IMR-90 (cell line): ENCODE measurements around the gene PDZD2. TPM values are rescaled to one million over a fixed set of nuclear protein-coding genes. Genes with fewer than 3 reads are reported as not detected.

Experiments
- ATAC-seq: fragments of 200-7000 bp; cut with Tn5 transposase; 2 replicates; pipeline ENCODE4 v1.9.1; 2020; ENCODE audit warnings: low read depth, mild to moderate bottlenecking, moderate library complexity
- BruUV-seq: library from RNA; stranded (reverse); fragments of 400-500 nt; replicated peaks from 2 replicates; lab custom pipeline; 2021; lab: Mats Ljungman, UMichigan
- CTCF ChIA-PET: fragments of 300-600 bp; formaldehyde crosslinking; extraction: SDS; loops from one replicate; lab custom pipeline; 2021; ENCODE audit warnings: antibody characterized with exemption; lab: Yijun Ruan, JAX
- POLR2A ChIA-PET: fragments of 300-600 bp; sonication (Branson Sonifier 250); formaldehyde crosslinking; loops from one replicate; lab custom pipeline; 2022; ENCODE audit warnings: antibody characterized with exemption; ENCODE audit not compliant: unreplicated experiment; lab: Charles Lee
- DNase-seq: peaks from one replicate; pipeline ENCODE4 v3.0.0; 2013
- H2AFZ ChIP-seq: replicated peaks from 2 replicates; pipeline ENCODE3; 2013; ENCODE audit warnings: low read length, mild to moderate bottlenecking; ENCODE audit not compliant: poor library complexity
- H2AK5ac ChIP-seq: 2 replicates; pipeline ENCODE4 v1.6.1; 2013; ENCODE audit warnings: low read depth, low read length, inconsistent platforms
- H2AK9ac ChIP-seq: replicated peaks from 2 replicates; pipeline ENCODE3; 2013; ENCODE audit warnings: mild to moderate bottlenecking, low read depth, low read length, moderate library complexity; ENCODE audit not compliant: poor library complexity
- H2BK120ac ChIP-seq: 2 replicates; pipeline ENCODE4 v1.6.1; 2013; ENCODE audit warnings: low read depth, low read length, inconsistent platforms
- H2BK15ac ChIP-seq: 3 replicates; pipeline ENCODE4 v1.6.1; 2013; ENCODE audit warnings: low read depth, low read length, inconsistent platforms
- H2BK20ac ChIP-seq: 2 replicates; pipeline ENCODE4 v1.6.1; 2013; ENCODE audit warnings: low read depth, mild to moderate bottlenecking, inconsistent platforms, low read length, moderate library complexity
- H2BK5ac ChIP-seq: 2 replicates; pipeline ENCODE4 v1.6.1; 2013; ENCODE audit warnings: mild to moderate bottlenecking, low read depth, low read length, inconsistent platforms; ENCODE audit not compliant: poor library complexity, severe bottlenecking
- H3K14ac ChIP-seq: replicated peaks from 2 replicates; pipeline ENCODE4 v1.6.1; 2013; ENCODE audit warnings: low read depth, low read length, inconsistent platforms
- H3K18ac ChIP-seq: 2 replicates; pipeline ENCODE4 v1.6.1; 2013; ENCODE audit warnings: low read depth, low read length, control low read depth
- H3K23ac ChIP-seq: 2 replicates; pipeline ENCODE4 v1.6.1; 2013; ENCODE audit warnings: low read depth, low read length, inconsistent platforms
- H3K27ac ChIP-seq: 2 replicates; pipeline ENCODE4 v1.5.1; 2013; ENCODE audit warnings: mild to moderate bottlenecking, control low read depth, low read length; ENCODE audit not compliant: insufficient read depth
- H3K27me3 ChIP-seq: 2 replicates; pipeline ENCODE4 v1.6.1; 2013; ENCODE audit warnings: low read length; ENCODE audit not compliant: control insufficient read depth, insufficient read depth
- H3K36me3 ChIP-seq: 2 replicates; pipeline ENCODE4 v1.6.1; 2013; ENCODE audit warnings: low read length, mixed read lengths; ENCODE audit not compliant: control insufficient read depth, insufficient read depth
- H3K4ac ChIP-seq: 2 replicates; pipeline ENCODE4 v1.6.1; 2013; ENCODE audit warnings: low read depth, low read length, inconsistent platforms
- H3K4me1 ChIP-seq: 2 replicates; pipeline ENCODE4 v1.6.1; 2013; ENCODE audit warnings: low read length, mixed read lengths; ENCODE audit not compliant: control insufficient read depth, insufficient read depth
- H3K4me2 ChIP-seq: 2 replicates; pipeline ENCODE4 v1.6.1; 2013; ENCODE audit warnings: low read depth, mild to moderate bottlenecking, control low read depth, low read length, moderate library complexity
- H3K4me3 ChIP-seq: 2 replicates; pipeline ENCODE4 v1.5.1; 2013; ENCODE audit warnings: low read depth, mild to moderate bottlenecking, control low read depth, low read length, moderate library complexity; ENCODE audit not compliant: insufficient read depth
- H3K56ac ChIP-seq: 2 replicates; pipeline ENCODE4 v1.6.1; 2013; ENCODE audit warnings: low read length, inconsistent platforms; ENCODE audit not compliant: insufficient read depth; ENCODE audit errors: extremely low read depth
- H3K79me1 ChIP-seq, 2 experiments: 2 replicates each; pipeline ENCODE4 v1.6.1; 2013; ENCODE audit warnings: low read length in 2 of 2, inconsistent platforms in 1 of 2, low read depth in 1 of 2
- H3K9ac ChIP-seq: 2 replicates; pipeline ENCODE4 v1.6.1; 2013; ENCODE audit warnings: low read depth, low read length, control low read depth
- H3K9me1 ChIP-seq: 2 replicates; pipeline ENCODE4 v1.6.1; 2013; ENCODE audit warnings: low read length, inconsistent platforms; ENCODE audit not compliant: insufficient read depth
- H3K9me3 ChIP-seq: 2 replicates; pipeline ENCODE4 v1.6.1; 2013; ENCODE audit warnings: low read length; ENCODE audit not compliant: control insufficient read depth, insufficient read depth
- H4K20me1 ChIP-seq: 2 replicates; pipeline ENCODE4 v1.6.1; 2013; ENCODE audit warnings: low read length, inconsistent platforms; ENCODE audit not compliant: insufficient read depth
- H4K5ac ChIP-seq: 2 replicates; pipeline ENCODE4 v1.6.1; 2013; ENCODE audit warnings: mild to moderate bottlenecking, low read depth, low read length, control low read depth
- H4K8ac ChIP-seq, 2 experiments: 2 replicates each; pipeline ENCODE4 v1.6.1; 2013; ENCODE audit warnings: low read depth in 2 of 2, low read length in 2 of 2, control low read depth in 1 of 2, inconsistent platforms in 1 of 2
- H4K91ac ChIP-seq: 2 replicates; pipeline ENCODE4 v1.6.1; 2013; ENCODE audit warnings: low read depth, low read length, inconsistent platforms; ENCODE audit not compliant: insufficient read depth
- BHLHE40 ChIP-seq: fragments of 150-350 bp; IDR thresholded peaks from 2 replicates; pipeline ENCODE4 v1.6.1; 2016; ENCODE audit warnings: mild to moderate bottlenecking, low read depth, low read length
- CEBPB ChIP-seq: IDR thresholded peaks from 2 replicates; pipeline ENCODE4 v1.6.1; 2012; ENCODE audit warnings: low read depth, low read length, improper control_type of control experiment
- CHD1 ChIP-seq: IDR thresholded peaks from 2 replicates; pipeline ENCODE4 v1.6.1; 2012; ENCODE audit warnings: low read depth, low read length, improper control_type of control experiment
- FOS ChIP-seq: fragments of 150-350 bp; IDR thresholded peaks from 2 replicates; pipeline ENCODE4 v1.6.1; 2016; ENCODE audit warnings: low read depth, low read length
- MAFK ChIP-seq: IDR thresholded peaks from 2 replicates; pipeline ENCODE4 v1.6.1; 2012; ENCODE audit warnings: low read depth, low read length, improper control_type of control experiment
- MAZ ChIP-seq: IDR thresholded peaks from 2 replicates; pipeline ENCODE4 v1.6.1; 2012; ENCODE audit warnings: low read depth, mild to moderate bottlenecking, low read length, improper control_type of control experiment, moderate library complexity, borderline replicate concordance
- MXI1 ChIP-seq: IDR thresholded peaks from 2 replicates; pipeline ENCODE4 v1.6.1; 2012; ENCODE audit warnings: low read depth, mild to moderate bottlenecking, low read length, moderate library complexity, borderline replicate concordance
- NFE2L2 ChIP-seq: fragments of 150-350 bp; IDR thresholded peaks from 2 replicates; pipeline ENCODE4 v1.6.1; 2016; ENCODE audit warnings: low read depth, mild to moderate bottlenecking, low read length
- POLR2A ChIP-seq: IDR thresholded peaks from 2 replicates; pipeline ENCODE4 v1.6.1; 2012; ENCODE audit warnings: mild to moderate bottlenecking, low read depth, low read length
- RAD21 ChIP-seq: IDR thresholded peaks from 2 replicates; pipeline ENCODE4 v1.6.1; 2012; ENCODE audit warnings: low read length, improper control_type of control experiment
- RCOR1 ChIP-seq: IDR thresholded peaks from 2 replicates; pipeline ENCODE4 v1.6.1; 2012; ENCODE audit warnings: mild to moderate bottlenecking, low read length, improper control_type of control experiment; ENCODE audit not compliant: insufficient replicate concordance
- RFX5 ChIP-seq: IDR thresholded peaks from 2 replicates; pipeline ENCODE4 v1.8.0; 2012; ENCODE audit warnings: low read depth, mild to moderate bottlenecking, low read length, moderate library complexity
- SMC3 ChIP-seq: fragments of 150-350 bp; IDR thresholded peaks from 2 replicates; pipeline ENCODE4 v1.6.1; 2016; ENCODE audit warnings: low read depth, mild to moderate bottlenecking, antibody characterized with exemption, low read length, moderate library complexity
- WGBS, 2 experiments: methylation state at CpG; one replicate each; pipeline versions ENCODE4 v1.1.5 to v1.1.7; 2013; ENCODE audit warnings: missing lambda C conversion rate in 2 of 2; ENCODE audit not compliant: insufficient read length in 1 of 2; ENCODE audit errors: extremely low coverage in 2 of 2; 5-methylcytosine and 5-hydroxymethylcytosine counted together
- dilution Hi-C: fragments of 300-500 bp; cut with HindIII; formaldehyde crosslinking; loops from one replicate; pipeline ENCODE4 v1.14.3; 2018; ENCODE audit warnings: low sequenced_read_pairs; ENCODE audit not compliant: unreplicated experiment
- in situ Hi-C: fragments of 300-500 bp; cut with MboI; formaldehyde crosslinking; loops from 3 replicates; pipeline ENCODE4 v1.14.3; 2019; ENCODE audit warnings: low sequenced_read_pairs, inconsistent platforms, mixed read lengths
- intact Hi-C: fragments of 100-400 bp; cut with micrococcal nuclease; formaldehyde crosslinking; loops from 2 replicates; pipeline ENCODE4 v1.10.0; 2022
- polyA plus RNA-seq, 3 experiments: library from polyadenylated mRNA; depleted of rRNA; stranded (reverse); fragments of >200 nt; gene quantifications; 2 replicates each; pipeline ENCODE4 v1.2.3, GENCODE V29; 2012; ENCODE audit warnings: low replicate concordance in 1 of 3
- total RNA-seq: library from RNA; depleted of rRNA; stranded (reverse); fragments of >200 nt; gene quantifications from 2 replicates; pipeline ENCODE4 v1.2.3, GENCODE V29; 2012
- TF ChIP-seq, protein P1 (sequence below): conservative IDR thresholded peaks from 2 replicates; pipeline ENCODE4 v1.5.1; 2012; ENCODE audit warnings: mild to moderate bottlenecking, low read depth, low read length, improper control_type of control experiment
- TF ChIP-seq, protein P2 (sequence below): fragments of 150-350 bp; IDR thresholded peaks from 2 replicates; pipeline ENCODE4 v1.6.1; 2017; ENCODE audit warnings: mild to moderate bottlenecking, antibody characterized with exemption, low read length, low read depth
- TF ChIP-seq, protein P3 (sequence below): fragments of 150-350 bp; IDR thresholded peaks from 2 replicates; pipeline ENCODE4 v1.6.1; 2016; ENCODE audit warnings: low read depth, mild to moderate bottlenecking, low read length, moderate library complexity, borderline replicate concordance

PDZD2 gene
- total and polyA plus RNA-seq, 2 of the 4 experiments (the other 2 are of a cell fraction) = under 0.01 to 0.02 TPM

- Histone ChIP-seq H2BK20ac (no peak overlapping the region), H3K23ac (no peak overlapping the region), H2BK5ac (no peak overlapping the region), H3K9me3 (no peaks in the 10 kb centered on the region), H2AFZ (peak overlapping the region; percentile 94), H4K20me1 (no peaks in the 10 kb centered on the region), H3K4me1 (no peaks in the 10 kb centered on the region; the same call in 1 of the 2 replicates), H2BK15ac (no peak overlapping the region), H3K9me1 (0 out of 2 replicates have a peak, but pooled peaks cover 2% of the 10 kb centered on the region), H3K18ac (no peak overlapping the region), H4K5ac (no peak overlapping the region), H3K4me2 (peak overlapping the region; percentile 69), H3K36me3 (no peaks in the 10 kb centered on the region), H4K91ac (no peak overlapping the region), H3K4ac (no peak overlapping the region), H3K14ac (no peak overlapping the region), H3K4me3 (peak overlapping the region; percentile 57; the same call in 1 of the 2 replicates), H3K79me1 (no peaks in the 10 kb centered on the region), H2BK120ac (no peak overlapping the region), H3K27me3 (peaks cover 43% of the 10 kb centered on the region), H2AK9ac (no peak overlapping the region), H3K27ac (no peak overlapping the region), H4K8ac (no peak overlapping the region), H3K56ac (no peak overlapping the region), H3K9ac (no peak overlapping the region), H2AK5ac (no peak overlapping the region)
- no TSS peak for BruUV-seq
- intact Hi-C loops (no loop called here), dilution Hi-C loops (no loop called here), in situ Hi-C loops (no loop called here)
- ChIA-PET POLR2A (no interaction called here), CTCF (interaction anchor here (1.1 to 1.7 kb wide), 4 partner anchors 9 to 173 kb away, joined by 3 to 5 read pairs (median 4); no protein-coding TSS in a partner anchor)
- DNase-seq = no peak
- WGBS, 2 experiments = 30% methylated on average over 3 of the region's 9 CpGs; no CpG with 5 or more reads in 1 of the 2 experiments
- no peak for TF ChIP-seq NFE2L2
- TF ChIP-seq FOS = no peak
- no peak for TF ChIP-seq POLR2A
- no peak for TF ChIP-seq BHLHE40
- TF ChIP-seq MXI1 = no peak
- TF ChIP-seq, protein P1, sequence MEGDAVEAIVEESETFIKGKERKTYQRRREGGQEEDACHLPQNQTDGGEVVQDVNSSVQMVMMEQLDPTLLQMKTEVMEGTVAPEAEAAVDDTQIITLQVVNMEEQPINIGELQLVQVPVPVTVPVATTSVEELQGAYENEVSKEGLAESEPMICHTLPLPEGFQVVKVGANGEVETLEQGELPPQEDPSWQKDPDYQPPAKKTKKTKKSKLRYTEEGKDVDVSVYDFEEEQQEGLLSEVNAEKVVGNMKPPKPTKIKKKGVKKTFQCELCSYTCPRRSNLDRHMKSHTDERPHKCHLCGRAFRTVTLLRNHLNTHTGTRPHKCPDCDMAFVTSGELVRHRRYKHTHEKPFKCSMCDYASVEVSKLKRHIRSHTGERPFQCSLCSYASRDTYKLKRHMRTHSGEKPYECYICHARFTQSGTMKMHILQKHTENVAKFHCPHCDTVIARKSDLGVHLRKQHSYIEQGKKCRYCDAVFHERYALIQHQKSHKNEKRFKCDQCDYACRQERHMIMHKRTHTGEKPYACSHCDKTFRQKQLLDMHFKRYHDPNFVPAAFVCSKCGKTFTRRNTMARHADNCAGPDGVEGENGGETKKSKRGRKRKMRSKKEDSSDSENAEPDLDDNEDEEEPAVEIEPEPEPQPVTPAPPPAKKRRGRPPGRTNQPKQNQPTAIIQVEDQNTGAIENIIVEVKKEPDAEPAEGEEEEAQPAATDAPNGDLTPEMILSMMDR = no peak
- TF ChIP-seq, protein P2, sequence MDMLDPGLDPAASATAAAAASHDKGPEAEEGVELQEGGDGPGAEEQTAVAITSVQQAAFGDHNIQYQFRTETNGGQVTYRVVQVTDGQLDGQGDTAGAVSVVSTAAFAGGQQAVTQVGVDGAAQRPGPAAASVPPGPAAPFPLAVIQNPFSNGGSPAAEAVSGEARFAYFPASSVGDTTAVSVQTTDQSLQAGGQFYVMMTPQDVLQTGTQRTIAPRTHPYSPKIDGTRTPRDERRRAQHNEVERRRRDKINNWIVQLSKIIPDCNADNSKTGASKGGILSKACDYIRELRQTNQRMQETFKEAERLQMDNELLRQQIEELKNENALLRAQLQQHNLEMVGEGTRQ = no peak
- TF ChIP-seq MAZ = no peak
- TF ChIP-seq MAFK = no peak
- no peak for TF ChIP-seq RAD21
- no peak for TF ChIP-seq RCOR1
- TF ChIP-seq, protein P3, sequence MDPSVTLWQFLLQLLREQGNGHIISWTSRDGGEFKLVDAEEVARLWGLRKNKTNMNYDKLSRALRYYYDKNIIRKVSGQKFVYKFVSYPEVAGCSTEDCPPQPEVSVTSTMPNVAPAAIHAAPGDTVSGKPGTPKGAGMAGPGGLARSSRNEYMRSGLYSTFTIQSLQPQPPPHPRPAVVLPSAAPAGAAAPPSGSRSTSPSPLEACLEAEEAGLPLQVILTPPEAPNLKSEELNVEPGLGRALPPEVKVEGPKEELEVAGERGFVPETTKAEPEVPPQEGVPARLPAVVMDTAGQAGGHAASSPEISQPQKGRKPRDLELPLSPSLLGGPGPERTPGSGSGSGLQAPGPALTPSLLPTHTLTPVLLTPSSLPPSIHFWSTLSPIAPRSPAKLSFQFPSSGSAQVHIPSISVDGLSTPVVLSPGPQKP = no peak
- TF ChIP-seq CHD1 = no peak
- no peak for TF ChIP-seq SMC3
- no peak for TF ChIP-seq RFX5
- no peak for TF ChIP-seq CEBPB
- no peak for ATAC-seq
Observed at GRCh38 chr5:31638345-31638744, 586 bp upstream of the PDZD2 start.
